ENCODE data around the gene ADAMTS19. TPM values are rescaled to one million over a fixed set of nuclear protein-coding genes. Genes with fewer than 3 reads are reported as not detected.
A peak's percentile ranks its signal among the peaks of the same experiment; 100 is the strongest.

The ADAMTS19 gene
- total RNA-seq, 4 donors from 2014 or later = 0.42 to 12.0 (median 2.7) TPM; not detected in 1

DNA sequence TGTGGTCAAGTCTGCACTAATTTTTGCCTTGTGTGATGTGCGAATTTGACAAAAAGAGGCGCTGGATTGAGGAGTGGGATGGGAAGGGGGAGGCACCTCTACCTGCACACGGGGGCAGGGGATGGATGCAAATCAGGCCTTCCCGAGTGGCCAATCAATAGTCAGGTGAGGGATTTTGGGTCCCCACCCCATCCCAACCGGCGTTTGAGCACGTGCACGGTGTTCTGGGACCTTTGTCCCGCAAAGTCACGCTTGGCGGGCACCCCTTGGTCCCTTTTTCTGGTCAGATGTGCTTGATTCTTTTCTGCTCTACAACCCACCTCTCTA lies 685 bp upstream of the ADAMTS19 start:
- TF ChIP-seq, protein P1, sequence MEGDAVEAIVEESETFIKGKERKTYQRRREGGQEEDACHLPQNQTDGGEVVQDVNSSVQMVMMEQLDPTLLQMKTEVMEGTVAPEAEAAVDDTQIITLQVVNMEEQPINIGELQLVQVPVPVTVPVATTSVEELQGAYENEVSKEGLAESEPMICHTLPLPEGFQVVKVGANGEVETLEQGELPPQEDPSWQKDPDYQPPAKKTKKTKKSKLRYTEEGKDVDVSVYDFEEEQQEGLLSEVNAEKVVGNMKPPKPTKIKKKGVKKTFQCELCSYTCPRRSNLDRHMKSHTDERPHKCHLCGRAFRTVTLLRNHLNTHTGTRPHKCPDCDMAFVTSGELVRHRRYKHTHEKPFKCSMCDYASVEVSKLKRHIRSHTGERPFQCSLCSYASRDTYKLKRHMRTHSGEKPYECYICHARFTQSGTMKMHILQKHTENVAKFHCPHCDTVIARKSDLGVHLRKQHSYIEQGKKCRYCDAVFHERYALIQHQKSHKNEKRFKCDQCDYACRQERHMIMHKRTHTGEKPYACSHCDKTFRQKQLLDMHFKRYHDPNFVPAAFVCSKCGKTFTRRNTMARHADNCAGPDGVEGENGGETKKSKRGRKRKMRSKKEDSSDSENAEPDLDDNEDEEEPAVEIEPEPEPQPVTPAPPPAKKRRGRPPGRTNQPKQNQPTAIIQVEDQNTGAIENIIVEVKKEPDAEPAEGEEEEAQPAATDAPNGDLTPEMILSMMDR (IDR thresholded peaks at IDR 0.05) = no peak
- 17 to 36% methylated on average over 11 of the region's 11 CpGs for WGBS, 2 donors
- no peak overlapping the region for H3K27ac ChIP-seq

DNA sequence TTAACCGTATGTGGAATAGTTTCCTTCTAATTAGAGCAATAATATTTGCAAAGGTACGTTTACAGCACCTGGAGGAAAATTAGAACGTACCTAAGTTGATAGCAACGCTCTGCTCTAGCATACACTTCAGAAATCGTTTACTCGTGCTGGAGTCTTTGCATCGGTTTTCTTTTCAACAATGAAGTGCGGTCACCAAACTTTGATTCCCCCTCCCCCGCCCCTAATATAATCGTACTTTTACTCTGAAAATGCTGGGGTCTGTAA lies 506 bp downstream of the ADAMTS19 start:
- Histone ChIP-seq H3K36me3 (no peaks in the 10 kb centered on the region), H3K4me1 (peaks cover 0 to 25% (median 0%) of the 10 kb centered on the region in 4 donors), H3K27me3 (peaks cover 0 to 35% of the 10 kb centered on the region in 2 donors), H3K9me3 (no peaks in the 10 kb centered on the region), H3K27ac (no peak overlapping the region), H3K4me3 (peak overlapping the region; percentile 4 to 53 (median 34))
- 1 to 2% methylated on average over 10 of the region's 10 CpGs for WGBS, 2 donors
- DNase-seq (ENCODE audit: low spot score in 2 of 2) = no peak
- no peak for TF ChIP-seq EP300 (IDR thresholded peaks at IDR 0.05)
- TF ChIP-seq POLR2A (IDR thresholded peaks at IDR 0.05) = no peak
- TF ChIP-seq, protein P1 (IDR thresholded peaks at IDR 0.05) = no peak

More for the DNA sequence above, 685 bp upstream of the ADAMTS19 start:
- Histone ChIP-seq H3K27me3 (peaks cover 0 to 35% of the 10 kb centered on the region in 2 donors), H3K9me3 (no peaks in the 10 kb centered on the region), H3K36me3 (no peaks in the 10 kb centered on the region), H3K4me1 (peaks cover 0 to 25% (median 0%) of the 10 kb centered on the region in 4 donors), H3K4me3 (peak overlapping the region in 2 of 4 donors; percentile 35 to 53)
- DNase-seq (ENCODE audit: low spot score in 2 of 2) = no peak

DNA sequence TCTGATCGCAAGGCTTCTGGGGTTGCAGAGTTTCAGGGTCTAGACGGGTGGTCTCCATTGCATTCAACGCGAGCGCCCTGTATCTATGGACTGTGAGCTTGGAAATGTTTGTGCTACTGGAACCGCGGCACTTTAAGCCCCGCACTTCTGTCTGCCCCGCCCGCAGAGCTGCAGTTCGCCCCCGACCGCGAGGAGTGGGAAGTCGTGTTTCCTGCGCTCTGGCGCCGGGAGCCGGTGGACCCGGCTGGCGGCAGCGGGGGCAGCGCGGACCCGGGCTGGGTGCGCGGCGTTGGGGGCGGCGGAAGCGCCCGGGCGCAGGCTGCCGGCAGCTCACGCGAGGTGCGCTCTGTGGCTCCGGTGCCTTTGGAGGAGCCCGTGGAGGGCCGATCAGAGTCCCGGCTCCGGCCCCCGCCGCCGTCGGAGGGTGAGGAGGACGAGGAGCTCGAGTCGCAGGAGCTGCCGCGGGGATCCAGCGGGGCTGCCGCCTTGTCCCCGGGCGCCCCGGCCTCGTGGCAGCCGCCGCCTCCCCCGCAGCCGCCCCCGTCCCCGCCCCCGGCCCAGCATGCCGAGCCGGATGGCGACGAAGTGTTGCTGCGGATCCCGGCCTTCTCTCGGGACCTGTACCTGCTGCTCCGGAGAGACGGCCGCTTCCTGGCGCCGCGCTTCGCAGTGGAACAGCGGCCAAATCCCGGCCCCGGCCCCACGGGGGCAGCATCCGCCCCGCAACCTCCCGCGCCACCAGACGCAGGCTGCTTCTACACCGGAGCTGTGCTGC lies 1.0 kb downstream of the ADAMTS19 start:
- DNase-seq (ENCODE audit: low spot score in 2 of 2) = no peak
- Histone ChIP-seq H3K36me3 (no peaks in the 10 kb centered on the region), H3K27ac (no peak overlapping the region), H3K9me3 (no peaks in the 10 kb centered on the region), H3K4me1 (peaks cover 0 to 25% (median 0%) of the 10 kb centered on the region in 4 donors), H3K4me3 (peak overlapping the region; percentile 4 to 53 (median 34)), H3K27me3 (peaks cover 0 to 35% of the 10 kb centered on the region in 2 donors)
- TF ChIP-seq EP300 (IDR thresholded peaks at IDR 0.05) = no peak
- TF ChIP-seq POLR2A (IDR thresholded peaks at IDR 0.05) = no peak
- TF ChIP-seq, protein P1 (IDR thresholded peaks at IDR 0.05) = peak in 2 of 5 experiments; percentile 14 to 19
- WGBS, 2 donors = 1% methylated on average over 42 to 54 of the region's 88 CpGs

GRCh38 chr5:129461711-129462332 lies 1.7 kb downstream of the ADAMTS19 start:
- 54 to 57% methylated on average over 13 of the region's 13 CpGs for WGBS, 2 donors
- Histone ChIP-seq H3K27me3 (peaks cover 0 to 35% of the 10 kb centered on the region in 2 donors), H3K27ac (no peak overlapping the region), H3K36me3 (no peaks in the 10 kb centered on the region), H3K4me1 (peaks cover 0 to 25% (median 0%) of the 10 kb centered on the region in 4 donors), H3K9me3 (no peaks in the 10 kb centered on the region), H3K4me3 (peak overlapping the region in 3 of 4 donors; percentile 18 to 53 (median 35))
- no peak for TF ChIP-seq POLR2A (IDR thresholded peaks at IDR 0.05)
- TF ChIP-seq, protein P1 (IDR thresholded peaks at IDR 0.05) = no peak
- TF ChIP-seq EP300 (IDR thresholded peaks at IDR 0.05) = no peak
- no peak for DNase-seq (ENCODE audit: low spot score in 2 of 2)

DNA sequence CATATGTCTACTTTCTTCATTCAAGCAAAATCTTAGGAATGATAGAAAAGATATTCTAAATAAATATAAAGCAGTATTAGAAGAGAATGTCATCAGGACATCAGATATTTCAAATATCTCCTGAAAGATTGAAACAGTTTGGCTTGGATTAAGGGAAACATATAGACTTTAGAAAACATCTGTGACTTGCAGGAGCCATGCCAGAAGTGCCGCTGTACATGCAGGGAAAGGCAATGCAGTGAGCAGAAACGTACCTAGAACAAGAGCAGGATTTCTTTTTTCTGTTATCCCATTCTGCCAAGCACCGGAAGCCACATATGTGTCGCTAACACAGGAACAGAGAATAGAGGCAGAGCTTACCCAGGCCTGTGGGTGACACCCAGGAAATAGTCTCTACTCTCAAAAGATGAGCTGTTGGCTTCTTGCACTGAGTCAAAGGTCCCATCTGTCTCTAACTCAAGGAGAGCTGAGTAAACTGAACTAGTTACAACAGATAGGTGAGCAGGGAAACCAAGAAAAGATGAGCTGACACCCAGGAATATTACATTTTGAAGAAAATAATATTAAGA lies 5.8 kb downstream of the ADAMTS19 start:
- 86 to 91% methylated on average over 4 of the region's 4 CpGs for WGBS, 2 donors
- no peak for DNase-seq (ENCODE audit: low spot score in 2 of 2)
- no peak overlapping the region for H3K4me3 ChIP-seq
- TF ChIP-seq POLR2A (IDR thresholded peaks at IDR 0.05) (no peak), EP300 (IDR thresholded peaks at IDR 0.05) (no peak)
- TF ChIP-seq, protein P1 (IDR thresholded peaks at IDR 0.05) = no peak
- no peaks in the 10 kb centered on the region for H3K9me3 ChIP-seq
- H3K27me3 ChIP-seq = peaks cover 0 to 11% of the 10 kb centered on the region in 2 donors
- H3K27ac ChIP-seq = no peak overlapping the region
- H3K4me1 ChIP-seq = peaks cover 0 to 9% (median 0%) of the 10 kb centered on the region in 4 donors
- H3K36me3 ChIP-seq = no peaks in the 10 kb centered on the region

All from tibial nerve (tissue), 4 donors.